Raji (cell line): ENCODE data around the gene EPHA1.

Experiments used
- POLR2A ChIP-seq: IDR thresholded peaks from 2 replicates; pipeline ENCODE4 v1.6.1; 2011; ENCODE audit warnings: low read depth, low read length, control low read depth; ENCODE audit not compliant: insufficient read depth

Gene EPHA1

DNA sequence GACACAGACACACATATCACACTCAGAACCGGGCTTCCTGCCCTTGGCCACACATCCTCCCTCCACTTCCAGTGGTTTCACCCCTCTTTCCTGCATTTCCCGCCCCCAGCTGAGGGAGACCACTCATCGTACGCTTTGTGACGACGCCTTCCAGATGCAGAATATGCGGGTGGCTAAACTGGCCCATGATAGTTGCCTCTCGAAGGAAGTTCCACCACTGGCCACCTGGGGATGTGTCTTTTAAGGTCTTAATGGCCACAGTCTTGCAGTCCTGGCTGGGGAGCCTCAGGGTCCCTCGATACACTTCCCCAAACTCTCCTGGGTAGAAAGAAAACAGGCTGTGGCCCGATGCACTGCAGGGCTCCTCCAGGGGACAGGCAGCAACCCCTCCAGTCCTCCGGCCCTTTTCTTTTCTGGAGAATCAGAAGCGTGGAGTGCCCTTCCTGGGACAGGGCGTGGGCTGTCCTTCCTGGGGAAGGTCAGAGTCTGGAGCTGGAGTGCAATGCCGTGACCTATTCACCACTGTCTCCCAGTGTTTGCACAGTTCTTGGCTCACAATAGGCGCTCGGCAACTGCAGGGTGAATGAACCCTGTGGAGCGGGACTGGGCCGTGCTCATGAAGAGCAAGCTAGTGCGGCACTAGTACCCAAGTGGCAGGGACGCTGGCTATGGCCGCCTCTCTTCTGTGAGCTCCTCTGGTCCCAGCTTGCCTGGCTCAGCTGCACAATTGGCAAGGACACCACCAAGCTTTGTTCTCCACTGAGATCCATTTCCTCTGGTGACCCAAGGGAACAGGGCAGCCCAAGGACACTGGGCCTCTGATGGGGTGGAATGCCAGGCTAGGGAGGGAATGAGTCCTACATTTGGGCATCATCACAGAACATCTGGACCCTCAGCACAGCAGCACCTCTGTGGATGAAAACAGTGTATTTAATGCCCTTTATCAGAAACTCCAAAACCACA is 13.2 kb downstream of the EPHA1 start:
- no peak for TF ChIP-seq POLR2A

DNA sequence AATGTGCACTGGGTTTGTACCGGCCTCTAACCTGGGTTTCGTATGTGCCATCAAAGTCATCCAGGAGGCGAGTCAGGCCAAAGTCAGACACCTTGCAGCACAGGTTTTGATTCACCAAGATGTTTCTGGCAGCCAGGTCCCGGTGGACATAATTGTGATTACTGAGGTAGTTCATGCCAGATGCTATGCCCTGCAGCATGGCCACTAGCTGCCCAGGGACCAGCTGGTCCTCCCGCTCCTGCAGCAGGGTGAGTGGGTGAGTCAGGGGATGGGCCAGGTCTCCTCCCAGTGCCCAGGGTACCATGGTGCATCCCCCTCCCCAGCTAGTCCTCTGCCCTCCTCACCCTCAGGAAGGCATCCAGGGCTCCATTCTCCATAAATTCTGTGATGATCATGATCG is 13.9 kb downstream of the EPHA1 start:
- TF ChIP-seq POLR2A = no peak

DNA sequence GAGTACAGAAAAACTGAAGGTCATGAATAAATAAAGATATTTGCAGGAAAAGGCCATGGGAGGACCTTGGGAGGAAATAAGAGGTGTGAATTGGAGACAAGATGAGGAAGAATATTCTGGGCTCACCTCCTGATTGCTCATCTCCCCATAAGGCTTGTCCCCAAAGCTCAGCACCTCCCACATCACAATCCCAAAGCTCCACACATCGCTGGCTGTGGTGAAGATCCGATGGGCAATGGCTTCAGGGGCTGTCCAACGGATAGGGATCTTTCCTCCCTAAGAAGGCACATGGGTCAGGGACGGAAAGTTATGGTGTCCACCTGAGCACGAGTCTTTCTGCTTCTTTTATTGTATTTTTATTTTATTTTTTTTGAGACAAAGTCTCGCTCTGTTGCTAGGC is 14.6 kb downstream of the EPHA1 start:
- no peak for TF ChIP-seq POLR2A

DNA sequence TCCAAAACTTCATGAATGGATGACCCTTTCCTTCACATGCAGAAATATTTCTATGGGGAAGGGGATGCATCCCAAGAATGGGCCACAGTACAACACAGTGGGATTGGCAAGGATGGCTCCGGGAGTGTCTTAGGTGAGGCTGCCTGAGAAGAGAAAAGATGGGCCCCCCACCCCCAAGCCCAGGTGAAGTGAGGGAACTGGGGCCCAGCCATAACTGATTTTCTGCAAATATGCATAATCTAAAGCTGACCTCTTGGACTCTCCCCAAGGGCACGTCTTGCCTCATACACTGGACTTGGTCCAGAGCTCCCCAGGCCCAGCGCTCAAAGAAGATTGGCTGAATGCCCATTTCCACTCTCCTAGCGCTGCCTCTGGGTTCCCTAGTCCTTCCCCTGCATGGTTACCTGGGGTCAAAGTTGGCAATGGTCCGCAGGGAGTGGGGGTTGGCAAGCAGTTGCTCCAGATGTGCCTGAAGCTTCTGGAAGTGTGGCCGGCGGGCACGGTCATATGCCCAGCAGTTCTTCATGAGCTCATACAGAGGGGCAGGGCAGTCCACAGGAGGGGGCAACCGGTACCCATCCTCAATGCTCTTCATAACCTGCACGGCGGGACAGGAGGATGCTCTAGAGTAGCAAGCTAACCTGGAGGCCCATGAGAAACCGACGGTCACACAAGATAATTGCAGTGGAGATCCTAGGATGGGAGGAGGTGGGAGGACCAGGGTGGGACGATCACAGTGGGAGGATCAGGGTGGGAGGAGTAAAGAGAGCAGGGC is 15.2 kb downstream of the EPHA1 start:
- TF ChIP-seq POLR2A = no peak

DNA sequence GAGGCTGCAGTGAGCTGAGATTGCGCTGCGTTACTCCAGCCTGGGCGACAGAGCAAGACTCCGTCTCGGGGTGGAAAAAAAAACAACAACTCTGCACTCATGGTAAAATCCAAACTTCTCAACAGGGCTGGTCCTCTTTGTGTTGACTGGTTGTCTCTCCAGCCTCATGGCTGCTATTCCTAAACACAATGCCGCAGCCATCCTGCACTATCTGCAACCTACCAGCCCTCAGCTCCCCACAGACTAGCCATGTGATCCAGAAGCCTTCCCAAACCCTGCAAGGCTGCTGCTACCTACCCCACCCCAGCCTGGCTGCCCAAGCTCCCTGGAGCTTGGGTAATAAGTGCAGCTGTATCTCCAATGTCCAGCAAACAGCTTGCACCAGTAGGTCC is 15.8 kb downstream of the EPHA1 start:
- no peak for TF ChIP-seq POLR2A

DNA sequence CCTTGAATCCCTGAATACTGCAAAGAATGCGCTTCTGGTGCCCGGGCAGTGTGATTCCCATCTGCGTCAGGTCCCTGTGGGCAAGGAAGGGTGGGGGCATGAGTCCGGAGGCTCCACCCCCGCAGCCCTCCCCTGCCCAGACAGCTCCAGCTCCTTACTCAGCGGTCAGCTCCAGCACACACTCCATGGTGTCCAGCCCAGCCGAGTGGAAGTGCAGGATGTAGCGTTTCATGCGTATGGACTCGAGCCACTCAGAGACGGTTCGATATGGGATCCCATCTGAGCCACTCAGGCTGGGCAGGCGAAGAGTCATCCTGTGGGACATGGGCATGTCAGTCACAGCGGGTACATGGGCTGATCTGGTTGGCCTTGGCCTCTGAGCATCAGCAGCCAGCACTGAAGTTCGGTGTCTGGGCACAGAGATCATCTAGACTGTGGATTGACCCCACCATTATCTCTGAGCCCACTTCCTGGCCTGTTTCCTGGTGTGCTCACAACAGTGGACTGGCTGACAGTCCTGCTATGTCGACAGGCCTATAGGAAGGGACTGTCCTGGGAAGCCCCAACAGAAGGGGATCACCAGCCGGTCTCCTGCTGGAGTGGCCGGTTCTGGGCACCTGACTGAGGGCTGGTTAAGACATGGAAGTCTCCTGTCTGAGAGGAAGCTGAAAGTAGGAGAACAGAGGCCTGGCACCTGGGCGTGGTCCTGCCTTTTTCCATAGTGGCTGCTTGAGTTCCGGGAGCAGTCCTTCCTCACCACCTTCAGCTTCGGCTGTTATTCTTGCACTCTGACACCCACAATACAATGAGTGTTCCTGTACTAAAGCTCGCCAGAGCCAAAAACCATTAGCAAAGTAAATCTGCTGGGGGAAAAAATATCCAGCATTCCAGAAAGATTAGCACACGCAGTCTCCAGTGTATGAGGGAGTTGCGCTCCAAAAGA is 16.9 kb downstream of the EPHA1 start:
- no peak for TF ChIP-seq POLR2A

DNA sequence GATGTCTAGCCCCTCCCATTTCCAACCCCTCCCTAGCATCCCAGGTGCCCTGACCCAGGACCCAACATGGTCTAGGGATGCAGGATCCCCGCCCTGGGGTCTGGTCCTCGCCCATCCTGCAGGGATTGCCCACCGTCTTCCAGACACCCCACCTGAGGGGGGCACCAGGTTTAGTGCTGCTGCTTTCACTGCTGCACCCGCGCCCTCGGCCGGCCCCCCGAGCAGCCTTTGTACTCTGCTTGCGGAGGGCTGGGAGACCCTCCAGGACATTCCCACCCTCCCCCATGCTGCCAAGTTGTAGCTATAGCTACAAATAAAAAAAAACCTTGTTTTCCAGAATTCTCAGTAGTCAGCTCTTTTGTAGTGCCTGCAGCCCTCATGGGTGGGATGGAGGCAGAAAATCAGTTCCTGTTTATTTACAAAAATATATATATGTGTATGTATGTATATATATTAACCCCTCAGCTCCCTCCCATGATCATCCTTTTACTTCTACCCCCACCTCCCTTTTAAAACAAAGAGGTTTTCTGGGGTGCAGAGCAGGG is 17.8 kb downstream of the EPHA1 start:
- TF ChIP-seq POLR2A = no peak

DNA sequence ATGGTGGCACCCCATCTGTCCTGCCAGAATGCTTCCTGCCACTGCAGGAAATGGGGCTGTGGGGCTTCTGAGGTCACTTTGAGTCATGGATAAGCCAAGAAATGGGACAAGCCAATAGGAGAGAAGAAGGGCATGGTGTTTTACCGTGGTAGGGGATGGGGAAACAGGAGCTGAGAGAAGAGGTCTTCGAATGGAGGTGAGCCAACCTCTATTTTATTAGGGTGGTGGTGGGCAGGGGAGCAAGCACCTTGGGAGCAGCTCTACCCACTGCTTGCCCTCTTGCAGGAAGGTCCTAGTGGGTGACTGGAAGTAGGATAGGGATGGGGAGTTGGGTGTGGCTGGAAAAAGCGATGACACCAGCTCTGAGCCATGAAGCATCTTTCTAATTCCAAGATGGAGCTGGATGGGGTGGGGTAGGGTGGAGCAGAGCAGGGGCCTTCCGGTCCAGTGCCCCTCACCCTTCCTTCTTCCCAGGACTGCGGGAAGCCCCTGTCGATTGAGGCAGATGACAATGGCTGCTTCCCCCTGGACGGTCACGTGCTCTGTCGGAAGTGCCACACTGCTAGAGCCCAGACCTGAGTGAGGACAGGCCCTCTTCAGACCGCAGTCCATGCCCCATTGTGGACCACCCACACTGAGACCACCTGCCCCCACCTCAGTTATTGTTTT is 18.4 kb downstream of the EPHA1 start:
- TF ChIP-seq POLR2A = no peak

DNA sequence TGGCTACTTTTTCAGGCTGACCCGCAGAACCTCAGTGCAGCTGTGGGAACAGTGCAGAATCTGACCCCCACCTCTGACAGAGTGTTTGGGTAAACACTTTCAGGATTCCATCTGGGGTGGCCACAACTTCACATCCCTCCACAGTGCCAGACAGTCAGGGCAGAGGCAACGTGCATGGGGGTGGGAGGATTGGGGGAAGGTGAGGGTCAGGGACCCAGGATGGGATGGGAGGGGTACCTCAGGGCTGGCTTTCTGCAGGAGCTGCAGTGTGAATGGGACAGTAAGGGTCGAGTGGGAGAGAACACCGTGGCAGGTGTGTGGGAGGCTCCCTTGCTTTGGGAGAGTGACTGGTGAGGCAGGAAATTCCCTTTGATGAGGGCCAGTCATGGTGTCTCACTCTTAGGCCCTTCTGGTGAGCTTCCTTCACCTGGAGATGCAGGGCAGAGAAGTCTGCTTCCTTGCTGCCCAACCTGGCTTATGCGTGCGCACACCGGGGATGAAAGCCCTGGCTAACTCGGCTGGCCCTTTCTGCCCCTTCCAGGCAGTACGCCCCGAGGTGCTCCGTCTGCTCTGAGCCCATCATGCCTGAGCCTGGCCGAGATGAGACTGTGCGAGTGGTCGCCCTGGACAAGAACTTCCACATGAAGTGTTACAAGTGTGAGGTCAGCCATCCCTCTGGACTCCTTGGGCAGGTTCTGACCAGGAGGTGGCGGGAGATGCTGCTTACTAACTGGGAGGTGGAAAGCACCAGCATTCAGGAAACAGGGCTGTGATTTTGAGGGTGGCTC is 19.1 kb downstream of the EPHA1 start:
- TF ChIP-seq POLR2A = no peak

DNA sequence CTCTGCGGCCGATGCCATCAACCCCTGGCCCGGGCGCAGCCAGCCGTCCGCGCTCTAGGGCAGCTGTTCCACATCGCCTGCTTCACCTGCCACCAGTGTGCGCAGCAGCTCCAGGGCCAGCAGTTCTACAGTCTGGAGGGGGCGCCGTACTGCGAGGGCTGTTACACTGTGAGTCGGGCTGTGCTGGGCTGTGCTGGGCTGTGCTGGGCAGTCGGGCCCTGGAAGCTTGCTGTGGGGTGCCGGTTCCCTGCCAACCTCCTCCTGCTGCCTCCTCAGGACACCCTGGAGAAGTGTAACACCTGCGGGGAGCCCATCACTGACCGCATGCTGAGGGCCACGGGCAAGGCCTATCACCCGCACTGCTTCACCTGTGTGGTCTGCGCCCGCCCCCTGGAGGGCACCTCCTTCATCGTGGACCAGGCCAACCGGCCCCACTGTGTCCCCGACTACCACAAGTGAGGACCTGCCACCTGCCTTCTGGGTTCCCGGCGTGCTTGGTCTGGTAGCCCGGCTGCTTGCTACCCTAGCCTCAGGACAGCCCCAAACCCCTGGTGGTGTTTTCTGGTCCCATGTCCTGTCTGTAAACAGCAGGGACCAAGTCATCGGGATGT is 20.1 kb downstream of the EPHA1 start:
- no peak for TF ChIP-seq POLR2A

DNA sequence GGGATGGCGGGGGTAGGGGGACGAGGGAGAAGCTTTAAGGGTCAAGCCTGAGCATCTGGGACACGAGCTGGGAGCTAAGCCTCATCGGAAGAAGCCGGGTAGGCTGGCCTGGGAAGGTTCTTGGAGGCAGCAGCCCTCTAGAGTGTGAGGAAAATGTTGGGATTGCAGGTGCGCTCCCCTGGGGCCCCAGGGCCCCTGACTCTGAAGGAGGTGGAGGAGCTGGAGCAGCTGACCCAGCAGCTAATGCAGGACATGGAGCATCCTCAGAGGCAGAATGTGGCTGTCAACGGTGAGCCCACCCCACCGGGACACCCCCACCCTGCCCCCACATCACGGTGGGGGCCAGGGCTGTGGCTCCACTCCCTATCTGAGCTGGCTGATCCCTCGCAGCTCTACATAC is 20.6 kb downstream of the EPHA1 start:
- no peak for TF ChIP-seq POLR2A

DNA sequence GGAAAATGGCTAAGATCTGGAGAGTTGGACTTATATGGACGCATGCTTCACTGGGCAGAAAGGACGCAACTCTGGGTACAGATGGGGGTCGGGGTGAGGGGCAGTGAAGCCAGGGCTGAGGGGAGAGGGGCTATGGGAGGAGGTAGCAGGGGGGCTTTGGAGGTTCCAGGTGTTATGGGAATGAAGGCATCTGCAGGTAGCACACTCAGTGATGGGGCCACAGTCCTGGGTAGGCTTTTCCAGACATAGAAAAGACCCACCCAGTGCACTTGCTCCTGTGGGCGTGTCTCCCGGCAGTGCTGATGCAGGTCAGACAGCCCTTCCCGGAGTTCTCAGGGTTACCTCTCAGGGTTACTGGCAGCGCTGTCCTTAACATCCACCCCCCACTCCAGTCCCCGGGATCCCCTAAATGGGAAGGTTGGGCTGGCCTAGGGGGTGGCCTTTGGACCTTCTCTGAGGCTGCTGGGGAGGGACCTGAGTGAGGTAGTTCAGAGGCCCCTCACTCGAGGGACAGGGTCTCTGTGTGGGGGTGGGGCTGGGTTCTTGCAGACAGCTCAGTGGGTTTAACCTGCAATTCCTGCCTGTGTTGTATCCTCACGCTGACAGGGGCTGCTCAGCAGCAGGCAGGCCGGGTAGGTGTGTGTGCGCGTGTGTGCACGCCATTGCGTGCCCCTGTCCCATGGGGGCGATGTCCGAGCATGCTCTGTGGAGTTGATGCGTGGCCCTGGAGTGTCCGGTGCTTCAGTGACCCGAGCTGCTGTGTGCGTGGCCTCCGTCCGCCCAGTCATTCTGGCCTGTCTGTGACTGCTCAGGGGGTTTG is 21.3 kb downstream of the EPHA1 start:
- TF ChIP-seq POLR2A = no peak
